ENCODE measurements around the gene CD276. TPM values are rescaled to one million over a fixed set of nuclear protein-coding genes. Genes with fewer than 3 reads are reported as not detected.

CD276 gene
- total RNA-seq, 1 donor from 2014 or later = 78.1 TPM

GRCh38 chr15:73683257-73683776, 866 bp upstream of the CD276 start:
- peak overlapping the region; percentile 93 for H3K27ac ChIP-seq
- H3K4me3 ChIP-seq = peak overlapping the region in 1 of 2 donors; percentile 79
- DNase-seq (ENCODE audit: extremely low spot score in 2 of 2) = no peak
- TF ChIP-seq POLR2A (IDR thresholded peaks at IDR 0.05) = no peak
- TF ChIP-seq CTCF (IDR thresholded peaks at IDR 0.05) = no peak
- TF ChIP-seq POLR2AphosphoS5 (IDR thresholded peaks at IDR 0.05; ENCODE audit: insufficient read depth in 1 of 2, low read depth in 1 of 2) = no peak
- peaks cover 45% of the 10 kb centered on the region for H3K4me1 ChIP-seq
- H3K9me3 ChIP-seq = no peaks in the 10 kb centered on the region
- no peaks in the 10 kb centered on the region for H3K27me3 ChIP-seq
- H3K36me3 ChIP-seq = no peaks in the 10 kb centered on the region
- intact Hi-C loops (cut with DNase I) = no loop called here

- no peak for TF ChIP-seq POLR2A (IDR thresholded peaks at IDR 0.05)
- TF ChIP-seq POLR2AphosphoS5 (IDR thresholded peaks at IDR 0.05; ENCODE audit: insufficient read depth in 1 of 2, low read depth in 1 of 2) = peak in 1 of 2 donors; percentile 47
- TF ChIP-seq CTCF (IDR thresholded peaks at IDR 0.05) = no peak
- Histone ChIP-seq H3K4me1 (peaks cover 57% of the 10 kb centered on the region), H3K27me3 (no peaks in the 10 kb centered on the region), H3K27ac (peak overlapping the region; percentile 93), H3K9me3 (no peaks in the 10 kb centered on the region), H3K36me3 (no peaks in the 10 kb centered on the region), H3K4me3 (peak overlapping the region; percentile 79 to 89)
- intact Hi-C loops (cut with DNase I) = no loop called here
- no peak for DNase-seq (ENCODE audit: extremely low spot score in 2 of 2)
Measured at GRCh38 chr15:73684581-73685455, 635 bp downstream of the CD276 start.

- intact Hi-C loops (cut with DNase I) = no loop called here
- Histone ChIP-seq H3K4me3 (peak overlapping the region; percentile 79 to 89), H3K9me3 (no peaks in the 10 kb centered on the region), H3K36me3 (no peaks in the 10 kb centered on the region), H3K27ac (peak overlapping the region; percentile 93), H3K4me1 (peaks cover 64% of the 10 kb centered on the region), H3K27me3 (no peaks in the 10 kb centered on the region)
- TF ChIP-seq POLR2A (IDR thresholded peaks at IDR 0.05) (no peak), POLR2AphosphoS5 (IDR thresholded peaks at IDR 0.05; ENCODE audit: insufficient read depth in 1 of 2, low read depth in 1 of 2) (no peak), CTCF (IDR thresholded peaks at IDR 0.05) (no peak)
- no peak for DNase-seq (ENCODE audit: extremely low spot score in 2 of 2)
Measured at GRCh38 chr15:73685981-73686380, 1.8 kb downstream of the CD276 start.

GRCh38 chr15:73686781-73687256, 2.6 kb downstream of the CD276 start:
- H3K9me3 ChIP-seq = no peaks in the 10 kb centered on the region
- DNase-seq (ENCODE audit: extremely low spot score in 2 of 2) = peak in 1 of 2 donors; percentile 87
- H3K36me3 ChIP-seq = no peaks in the 10 kb centered on the region
- H3K27me3 ChIP-seq = no peaks in the 10 kb centered on the region
- peaks cover 72% of the 10 kb centered on the region for H3K4me1 ChIP-seq
- H3K27ac ChIP-seq = peak overlapping the region; percentile 93
- H3K4me3 ChIP-seq = peak overlapping the region in 1 of 2 donors; percentile 0
- intact Hi-C loops (cut with DNase I) = no loop called here
- TF ChIP-seq POLR2A (IDR thresholded peaks at IDR 0.05) (no peak), CTCF (IDR thresholded peaks at IDR 0.05) (no peak), POLR2AphosphoS5 (IDR thresholded peaks at IDR 0.05; ENCODE audit: insufficient read depth in 1 of 2, low read depth in 1 of 2) (no peak)

GRCh38 chr15:73687351-73687750, 3.2 kb downstream of the CD276 start:
- TF ChIP-seq POLR2A (IDR thresholded peaks at IDR 0.05) = no peak
- TF ChIP-seq POLR2AphosphoS5 (IDR thresholded peaks at IDR 0.05; ENCODE audit: insufficient read depth in 1 of 2, low read depth in 1 of 2) = no peak
- TF ChIP-seq CTCF (IDR thresholded peaks at IDR 0.05) = no peak
- no peaks in the 10 kb centered on the region for H3K9me3 ChIP-seq
- no peaks in the 10 kb centered on the region for H3K36me3 ChIP-seq
- peaks cover 78% of the 10 kb centered on the region for H3K4me1 ChIP-seq
- peak overlapping the region; percentile 93 for H3K27ac ChIP-seq
- intact Hi-C loops (cut with DNase I) = no loop called here
- DNase-seq (ENCODE audit: extremely low spot score in 2 of 2) = no peak
- H3K4me3 ChIP-seq = no peak overlapping the region
- no peaks in the 10 kb centered on the region for H3K27me3 ChIP-seq
